NCI-H345 (cell line): ENCODE results near the gene DLX5.
"Not testable (repeated sequence)": the region's sequence is repeated elsewhere in the genome, so short reads cannot be mapped to it uniquely, and the experiment has no call there.

Source experiments
- DNase-seq: peaks from one replicate; lab custom pipeline; 2025; lab: John Stamatoyannopoulos, UW

Gene DLX5

DNA sequence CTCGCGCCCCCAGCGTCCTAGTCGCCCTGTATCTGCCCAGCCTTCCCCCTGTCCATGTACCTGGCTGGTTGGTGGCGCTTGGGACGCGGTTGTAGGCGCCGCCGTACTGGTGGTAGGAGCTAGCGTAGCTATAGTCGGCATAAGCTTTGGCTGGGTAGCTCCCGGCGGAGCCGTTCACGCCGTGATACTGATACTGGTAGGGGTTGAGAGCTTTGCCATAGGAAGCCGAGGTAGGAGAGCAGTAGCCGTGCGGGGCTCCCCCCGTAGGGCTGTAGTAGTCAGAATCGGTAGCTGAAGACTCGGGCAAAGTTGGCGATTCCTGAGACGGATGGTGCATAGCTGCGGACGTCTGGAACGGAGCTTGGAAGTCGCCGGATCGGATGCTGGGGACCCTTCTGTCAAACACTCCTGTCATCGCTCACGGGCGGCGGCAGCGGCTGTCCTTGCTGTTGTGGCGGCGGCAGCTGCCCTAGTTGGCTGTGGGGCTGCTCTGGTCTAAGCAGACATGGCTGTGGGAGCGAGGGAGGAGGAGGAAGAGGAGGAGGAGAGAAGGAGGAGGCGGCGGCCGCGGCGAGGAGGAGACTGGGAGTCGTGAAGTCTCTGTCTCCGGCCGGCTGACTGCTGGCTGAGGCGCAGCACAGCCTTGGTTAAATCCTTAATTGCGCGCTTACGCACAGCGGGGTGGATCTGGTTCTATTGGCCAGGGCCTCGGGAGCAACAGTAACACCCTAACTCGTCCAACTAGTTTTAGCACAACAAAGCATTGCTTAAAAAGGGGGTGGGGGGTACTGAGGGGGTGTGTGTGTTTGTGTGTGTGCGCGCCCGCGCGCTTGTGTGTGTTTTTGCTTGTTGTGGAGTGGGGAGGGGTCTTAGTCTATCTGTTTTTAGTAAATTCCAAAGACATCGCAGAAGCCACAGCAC is at the start of gene DLX5:
TSS of gene DLX5 (minus strand) at position 623 of the 921 bp plus-strand sequence. CDS start at position 415, 208 bp downstream.
- peak; percentile 73 for DNase-seq

DNA sequence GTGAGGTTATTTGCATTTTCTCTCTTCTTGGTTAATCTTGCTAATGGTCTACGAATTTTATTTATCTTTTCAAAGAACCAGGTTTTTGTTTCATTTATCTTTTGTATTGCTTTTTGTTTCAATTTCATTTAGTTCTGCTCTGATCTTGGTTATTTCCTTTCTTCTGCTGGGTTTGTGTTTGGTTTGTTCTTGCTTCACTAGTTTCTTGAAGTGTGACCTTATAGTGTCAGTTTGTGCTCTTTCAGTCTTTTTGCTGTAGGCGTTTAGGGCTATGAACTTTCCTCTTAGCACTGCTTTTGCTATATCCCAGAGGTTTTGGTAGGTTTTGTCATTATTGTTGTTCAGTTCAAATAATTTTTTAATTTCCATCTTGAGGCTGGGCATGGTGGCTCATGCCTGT is 47.4 kb upstream of the DLX5 start:
- not testable (repeated sequence) for DNase-seq

DNA sequence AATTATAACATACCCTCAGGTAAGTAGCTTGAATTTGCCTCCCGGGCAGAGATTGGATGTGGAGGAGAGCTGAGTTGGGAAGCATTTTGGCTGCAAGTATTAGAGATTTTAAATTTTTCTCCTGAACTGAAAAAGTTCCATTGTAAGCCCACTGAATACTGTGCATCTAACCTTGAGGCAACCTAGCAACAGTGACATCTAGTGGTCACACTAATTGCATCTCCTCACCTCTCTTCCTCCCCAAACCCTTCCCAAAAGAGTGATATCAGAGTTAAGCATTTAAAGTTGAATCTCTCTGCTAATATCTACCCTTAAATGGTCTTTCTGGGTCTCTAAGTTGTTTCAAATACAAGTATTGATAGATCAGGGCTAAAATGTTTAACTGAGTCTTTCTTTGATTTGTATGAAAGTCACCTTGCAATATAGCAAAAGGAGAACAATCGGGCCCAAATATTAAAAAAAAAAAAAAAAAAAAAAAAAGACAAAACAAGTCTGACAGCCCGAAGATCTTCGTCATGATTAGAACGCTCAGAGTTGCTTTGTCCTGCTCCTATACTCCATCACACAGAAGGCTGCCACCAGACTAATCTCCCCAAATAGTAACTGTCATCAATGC is 40.4 kb upstream of the DLX5 start:
- peak; percentile 68 for DNase-seq

DNA sequence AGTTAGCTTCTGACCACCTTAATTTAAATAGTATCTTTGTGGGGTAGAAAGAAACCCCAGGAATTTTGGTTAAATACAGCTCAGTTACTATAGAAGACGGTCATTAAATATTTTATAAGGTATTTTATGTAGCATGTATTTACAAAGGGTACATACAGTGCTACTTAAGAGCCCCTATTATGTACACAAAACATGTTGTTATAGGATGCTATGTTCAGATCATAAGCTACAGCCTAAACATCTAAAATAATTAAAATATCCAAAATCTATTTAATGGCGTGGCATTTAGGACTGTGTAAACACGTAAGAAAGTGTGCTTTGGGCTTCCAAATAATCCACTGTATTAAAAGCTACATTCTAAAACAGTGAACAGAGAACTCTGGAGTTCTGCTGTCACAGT is 39.4 kb upstream of the DLX5 start:
- DNase-seq, result no peak

DNA sequence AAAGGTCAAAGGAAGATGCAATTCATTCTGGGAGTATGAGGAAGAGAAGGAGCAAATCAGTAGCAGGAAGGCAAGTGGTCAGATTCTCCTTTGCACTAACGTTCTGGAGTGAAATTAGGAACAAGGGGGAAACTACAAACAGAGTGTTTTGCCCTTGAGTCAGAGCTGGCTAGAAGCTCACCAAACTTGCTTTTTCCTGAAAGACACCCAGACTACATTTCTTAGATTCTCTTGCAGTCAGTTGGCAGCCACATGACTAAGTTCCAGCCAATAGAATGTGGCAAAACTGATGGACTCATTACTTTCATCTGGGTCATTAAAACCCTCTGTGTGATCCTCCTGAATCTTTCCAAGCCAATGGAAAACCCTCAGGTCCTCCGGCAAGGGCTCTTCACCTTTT is 18.6 kb upstream of the DLX5 start:
- no peak for DNase-seq

DNA sequence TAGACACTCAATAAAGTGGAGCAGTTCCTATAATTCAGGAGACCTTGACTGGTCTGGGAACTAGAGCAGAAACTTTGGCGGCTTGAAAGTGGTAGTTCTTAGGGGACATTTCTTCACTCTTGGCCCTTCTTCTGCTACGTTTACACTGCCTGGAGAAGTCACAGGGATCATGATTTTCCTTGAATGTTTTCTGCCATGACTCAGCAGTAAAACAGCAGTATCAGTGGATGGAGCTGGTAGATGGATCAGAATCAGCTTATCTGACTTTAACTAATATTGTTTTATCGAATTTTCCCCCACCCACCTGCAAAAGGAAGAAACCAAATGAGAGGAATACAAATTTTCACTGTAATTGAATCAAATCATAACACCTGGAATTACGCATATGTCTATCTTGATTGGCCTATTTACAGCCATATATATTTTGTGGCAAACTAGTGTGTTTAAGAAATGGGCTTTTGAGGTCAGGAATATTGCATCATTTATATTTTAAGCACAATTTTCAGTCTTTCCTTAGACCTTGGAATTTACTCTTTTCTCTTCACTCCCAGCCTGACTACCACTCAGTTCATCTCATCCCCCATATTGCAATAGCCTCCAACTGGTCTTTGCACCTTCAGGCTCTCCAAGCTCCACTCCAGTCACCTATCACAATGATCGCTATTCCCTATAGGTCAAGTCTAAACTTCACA is 14.9 kb upstream of the DLX5 start:
- no peak for DNase-seq

DNA sequence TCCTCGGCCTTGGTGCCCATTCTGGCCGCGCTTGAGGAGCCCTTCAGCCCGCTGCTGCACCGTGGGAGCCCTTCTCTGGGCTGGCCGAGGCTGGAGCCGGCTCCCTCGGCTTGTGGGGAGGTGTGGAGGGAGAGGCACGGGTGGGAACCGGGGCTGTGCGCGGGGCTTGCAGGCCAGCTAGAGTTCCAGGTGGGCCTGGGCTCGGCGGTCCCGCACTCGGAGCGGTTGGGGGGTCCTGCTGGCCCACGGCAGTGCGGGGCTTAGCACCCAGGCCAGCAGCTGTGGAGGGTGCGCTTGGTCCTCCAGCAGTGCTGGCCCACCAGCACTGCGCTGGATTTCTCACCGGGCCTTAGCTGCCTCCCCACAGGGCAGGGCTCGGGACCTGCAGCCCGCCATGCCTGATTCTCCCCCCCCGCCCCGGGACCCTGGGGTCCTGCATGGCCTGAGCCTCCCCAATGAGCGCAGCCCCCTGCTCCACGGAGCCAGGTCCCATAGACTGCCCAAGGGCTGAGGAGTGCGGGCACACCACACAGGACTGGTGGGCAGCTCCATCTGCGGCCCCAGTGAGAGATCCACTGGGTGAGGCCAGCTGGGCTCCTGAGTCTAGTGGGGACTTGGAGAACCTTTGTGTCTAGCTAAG is 9.7 kb upstream of the DLX5 start:
- not testable (repeated sequence) for DNase-seq

DNA sequence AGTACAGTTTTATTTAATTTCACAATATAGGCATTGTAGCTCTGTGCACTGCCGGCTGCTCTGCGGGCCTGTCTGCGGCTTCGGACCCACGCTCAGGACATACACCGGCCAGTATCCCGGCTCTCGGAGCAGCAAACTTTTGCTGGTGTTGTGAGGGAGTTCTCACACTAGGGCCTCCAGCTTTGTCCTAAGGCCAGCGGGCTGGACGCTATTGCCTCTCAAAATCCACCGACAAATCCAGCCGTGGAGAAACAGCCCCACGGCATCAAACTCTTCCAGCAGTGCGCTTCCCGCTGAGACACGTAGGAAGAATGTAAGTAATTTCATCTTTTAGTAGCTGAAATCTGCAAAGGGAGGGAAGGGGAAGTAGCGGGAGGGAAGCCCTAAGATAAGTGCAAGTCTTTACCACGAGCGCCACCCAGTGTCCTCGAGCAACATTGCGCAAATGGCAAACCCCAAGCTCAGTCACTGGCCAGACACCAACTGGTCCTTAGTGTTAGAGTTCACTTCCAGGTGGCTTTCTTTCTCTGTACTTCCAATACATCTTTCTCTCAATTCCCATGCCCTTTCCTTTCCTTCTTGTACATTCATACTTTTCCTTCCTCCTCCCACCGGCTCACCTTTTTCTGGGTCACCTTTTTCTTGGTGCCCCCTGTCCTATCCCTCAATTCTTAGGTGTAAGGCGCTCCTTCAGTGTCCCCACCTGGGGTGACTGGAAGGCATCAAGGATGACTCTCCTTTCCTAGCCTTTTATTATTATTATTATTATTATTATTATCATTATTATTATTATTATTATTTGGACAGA is 3.0 kb upstream of the DLX5 start:
- DNase-seq, result peak; percentile 82

DNA sequence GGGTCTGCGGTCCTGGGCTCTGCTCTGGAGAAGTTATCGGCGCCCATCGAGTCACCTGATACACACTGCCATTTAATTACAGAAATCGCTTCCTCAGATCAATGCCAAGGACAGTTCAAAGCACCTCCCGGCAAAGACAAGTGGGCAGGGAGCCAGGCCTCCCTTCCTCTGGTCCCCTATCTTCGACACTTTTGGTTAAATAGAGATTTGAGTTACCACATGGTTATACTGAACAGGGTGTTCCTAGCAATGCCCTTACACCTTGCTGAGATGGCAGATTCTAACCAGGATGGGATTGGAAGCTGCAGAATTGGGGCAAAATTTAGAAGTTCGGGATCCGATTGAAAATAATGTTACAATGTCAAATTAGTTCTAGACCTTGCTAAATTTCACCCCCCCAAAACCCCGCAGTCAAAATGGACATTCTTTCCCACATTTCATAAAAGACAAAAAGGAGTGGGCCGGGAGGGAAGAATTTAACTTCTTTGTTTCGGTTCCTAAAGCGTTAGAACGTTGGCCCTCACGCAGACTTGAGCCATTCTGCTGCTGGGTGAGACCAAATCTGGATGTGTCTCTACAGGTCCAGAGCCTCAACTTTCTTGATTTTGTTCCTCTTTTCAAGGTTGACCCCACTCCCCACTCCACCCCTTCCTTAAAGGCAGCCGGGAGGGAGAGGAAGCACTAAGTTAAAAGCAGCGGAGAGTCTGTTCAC is 2.2 kb upstream of the DLX5 start:
- no peak for DNase-seq

DNA sequence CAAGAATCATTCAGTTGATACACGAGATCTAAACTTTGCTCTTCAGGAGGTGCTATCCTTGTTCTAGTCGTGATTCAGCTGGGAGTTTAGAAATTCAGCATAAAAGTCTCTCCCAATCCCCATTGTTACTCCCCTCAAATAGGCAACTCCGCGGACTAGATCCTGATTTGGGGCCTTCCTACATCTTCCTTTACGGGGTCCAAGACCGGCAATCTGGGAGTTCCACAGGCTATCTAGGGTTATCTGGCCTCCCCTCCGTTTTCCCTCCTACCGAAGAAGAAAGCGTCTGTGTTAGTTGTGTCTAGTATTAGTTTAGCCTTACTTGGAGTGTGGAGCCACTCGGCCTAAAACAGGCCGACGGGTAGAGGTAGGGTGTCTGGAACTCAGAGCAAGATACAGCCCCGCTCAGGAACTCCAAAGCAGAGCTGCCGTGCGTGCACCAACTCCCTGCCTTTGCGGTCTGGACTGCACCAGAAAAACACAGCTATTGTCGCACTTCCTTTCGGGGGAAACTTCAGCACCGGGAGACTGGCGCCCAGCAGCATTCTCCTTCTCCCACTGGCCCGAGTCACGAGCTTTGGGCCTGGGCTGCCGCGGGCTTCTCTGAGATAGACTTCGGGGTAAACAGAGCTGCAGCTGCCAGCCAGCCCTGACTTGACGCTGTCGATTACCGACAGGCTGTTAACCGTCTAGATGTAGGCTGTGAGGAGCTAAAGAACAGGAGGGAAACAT is 1.5 kb upstream of the DLX5 start:
- DNase-seq, result no peak

DNA sequence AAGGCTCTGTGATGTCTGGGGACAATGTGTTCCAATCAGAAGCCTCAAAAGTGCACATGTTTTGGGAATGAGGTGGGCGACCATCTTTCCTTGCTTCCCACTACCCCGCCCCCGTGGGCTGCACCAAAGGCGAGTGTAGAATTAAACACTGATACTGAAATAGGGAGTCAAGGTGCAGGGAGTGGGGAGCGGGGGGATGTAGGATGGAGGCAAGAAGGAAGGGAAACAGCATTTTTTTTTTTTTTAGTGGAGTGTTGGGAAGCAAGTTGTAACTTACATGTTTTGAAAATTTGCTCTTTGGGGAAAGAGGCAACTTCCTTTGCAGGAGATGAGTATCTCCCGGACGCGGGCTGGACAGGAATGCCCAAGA is 484 bp upstream of the DLX5 start:
- DNase-seq, result no peak

DNA sequence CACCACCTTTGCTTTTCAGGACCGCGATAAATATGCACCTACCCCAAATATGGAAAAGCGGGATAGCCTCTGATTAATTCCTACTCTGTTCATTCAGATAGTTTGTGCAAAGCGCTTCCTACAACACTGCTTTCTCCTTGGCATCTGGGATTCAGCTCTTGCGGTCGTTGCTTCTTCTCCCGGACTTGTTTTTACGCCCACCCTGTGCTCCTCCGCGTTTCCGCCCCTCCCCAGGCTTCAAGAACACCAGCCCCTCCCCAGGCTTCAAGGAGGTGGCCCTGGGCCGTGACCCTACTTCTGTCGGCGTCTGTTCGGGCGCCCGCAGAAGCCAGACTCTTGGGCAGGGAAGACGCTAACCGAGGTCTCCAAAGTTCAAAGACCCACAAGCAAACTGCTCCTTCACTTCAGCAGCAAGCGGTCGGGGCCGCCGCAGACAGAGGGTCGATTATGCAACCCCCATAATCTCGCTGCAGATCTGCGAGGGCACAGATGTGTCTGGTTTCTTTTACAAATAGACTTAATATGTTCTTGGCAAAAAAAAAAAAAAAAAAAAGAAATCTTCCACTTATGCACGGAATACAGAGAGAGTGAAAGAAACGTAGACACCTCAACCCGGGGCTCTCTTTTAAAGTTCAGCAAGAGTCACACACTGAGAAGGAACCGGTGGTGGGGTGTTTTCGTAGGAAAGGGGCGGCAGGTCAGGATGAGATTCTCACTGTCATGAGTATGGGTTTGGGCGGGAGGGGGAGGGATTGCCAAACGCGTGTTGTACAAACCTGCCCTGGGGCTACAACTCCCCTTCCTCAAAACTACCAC is 1.9 kb downstream of the DLX5 start:
- no peak for DNase-seq

DNA sequence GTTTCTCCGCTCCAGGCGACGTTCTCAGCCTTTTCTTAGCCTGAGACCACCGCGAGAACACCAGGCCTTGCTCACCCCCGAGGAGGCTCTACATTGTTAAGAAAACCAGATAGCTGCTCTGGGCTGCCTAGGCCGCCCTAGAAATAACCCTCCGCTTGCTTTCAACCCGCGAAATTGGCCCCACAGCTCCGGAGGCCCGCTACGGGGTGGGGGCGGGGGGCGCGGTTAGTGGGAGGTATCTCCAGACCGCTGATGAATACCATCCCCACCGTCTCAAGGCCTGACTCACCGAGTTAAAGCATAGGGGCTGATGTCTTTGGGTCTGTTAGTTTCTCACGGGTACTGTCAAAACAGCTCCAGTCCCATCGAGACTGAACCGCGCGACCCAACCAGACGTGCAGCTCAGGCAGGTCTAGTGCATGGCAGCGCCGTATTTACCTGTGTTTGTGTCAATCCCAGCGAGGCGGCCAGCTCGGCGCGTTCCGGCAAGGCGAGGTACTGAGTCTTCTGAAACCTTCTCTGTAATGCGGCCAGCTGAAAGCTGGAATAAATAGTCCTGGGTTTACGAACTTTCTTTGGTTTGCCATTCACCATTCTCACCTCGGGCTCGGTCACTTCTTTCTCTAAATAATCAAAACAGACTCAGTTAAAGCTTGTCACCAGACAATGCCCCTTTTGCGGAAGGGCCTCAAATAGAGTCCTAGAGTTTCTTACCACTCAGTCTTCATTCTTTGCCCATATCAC is 2.7 kb downstream of the DLX5 start:
- no peak for DNase-seq

DNA sequence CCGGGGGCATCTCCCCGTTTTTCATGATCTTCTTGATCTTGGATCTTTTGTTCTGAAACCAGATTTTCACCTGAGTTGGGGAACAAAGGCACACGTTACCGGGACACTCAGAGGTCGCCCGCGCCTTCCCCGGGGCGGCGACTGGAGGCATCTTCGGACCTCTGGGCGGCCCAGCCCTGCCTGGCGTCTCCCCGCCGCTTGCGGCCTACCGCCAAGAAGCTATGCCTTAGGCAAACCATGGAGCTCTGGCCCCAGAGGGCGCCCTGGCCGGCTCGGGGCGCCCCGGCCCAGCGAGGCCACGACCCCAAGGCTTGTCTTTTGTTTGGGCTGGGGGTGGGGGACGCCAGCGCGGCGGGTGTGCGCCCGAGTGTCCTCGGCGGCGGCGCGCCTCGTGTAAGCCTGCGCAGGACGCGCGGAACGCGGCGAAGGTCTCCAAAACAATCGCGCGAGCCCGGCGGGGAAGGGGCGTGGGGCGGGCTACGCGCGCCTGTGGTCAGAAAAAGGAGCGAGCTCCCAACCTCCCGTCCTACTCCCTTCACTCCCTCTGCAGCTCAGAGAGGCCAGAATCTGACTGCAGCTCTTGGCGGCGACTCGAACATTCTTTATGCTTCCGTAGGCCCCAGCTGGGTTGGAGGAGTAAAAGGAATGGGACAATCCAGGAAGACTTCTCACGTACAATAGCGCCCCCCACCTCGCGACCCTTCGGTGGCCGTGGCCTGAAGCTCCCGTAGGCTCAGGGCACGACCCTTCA is 3.5 kb downstream of the DLX5 start:
- no peak for DNase-seq

DNA sequence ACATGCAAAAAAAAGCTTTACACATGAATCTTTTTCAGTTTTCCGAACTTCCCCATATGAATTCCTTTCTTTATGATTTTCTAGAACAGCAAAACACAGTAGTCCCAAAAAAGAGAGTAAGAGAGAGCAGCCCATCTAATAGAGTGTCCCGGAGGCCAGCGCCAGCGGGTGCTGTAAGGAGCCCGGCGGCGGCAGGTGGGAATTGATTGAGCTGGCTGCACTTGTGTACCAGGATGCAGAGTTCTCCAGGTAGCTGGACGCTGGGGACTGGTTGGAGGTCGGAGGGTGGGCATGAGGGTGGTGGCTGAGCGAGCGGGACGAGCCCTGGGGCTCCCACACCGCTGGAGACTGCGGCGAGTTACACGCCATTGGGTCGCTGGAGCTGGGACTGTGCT is 4.0 kb downstream of the DLX5 start:
- no peak for DNase-seq

DNA sequence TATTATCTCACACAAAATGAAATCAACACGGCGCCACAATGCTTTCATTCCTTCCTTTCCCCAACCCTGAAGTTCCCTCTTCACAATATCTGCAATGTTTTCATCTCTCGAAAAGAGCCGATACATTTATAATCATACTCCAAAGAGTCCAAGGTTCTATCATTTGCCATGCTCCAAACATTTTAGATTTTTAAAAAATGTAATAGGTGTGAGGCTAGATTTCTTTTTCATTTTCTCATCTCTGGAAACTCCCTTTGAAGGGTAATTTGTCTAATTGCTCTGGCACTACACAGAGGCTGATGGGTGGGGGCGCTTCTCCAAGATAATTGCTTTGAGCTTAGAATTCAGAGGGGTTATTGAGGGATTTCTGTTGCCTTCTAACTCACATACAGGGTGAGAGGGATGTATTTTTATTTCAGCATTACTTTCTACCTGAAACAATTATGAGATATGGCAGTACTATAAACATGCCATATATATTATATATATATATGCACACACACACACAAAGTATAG is 4.9 kb downstream of the DLX5 start:
- no peak for DNase-seq

DNA sequence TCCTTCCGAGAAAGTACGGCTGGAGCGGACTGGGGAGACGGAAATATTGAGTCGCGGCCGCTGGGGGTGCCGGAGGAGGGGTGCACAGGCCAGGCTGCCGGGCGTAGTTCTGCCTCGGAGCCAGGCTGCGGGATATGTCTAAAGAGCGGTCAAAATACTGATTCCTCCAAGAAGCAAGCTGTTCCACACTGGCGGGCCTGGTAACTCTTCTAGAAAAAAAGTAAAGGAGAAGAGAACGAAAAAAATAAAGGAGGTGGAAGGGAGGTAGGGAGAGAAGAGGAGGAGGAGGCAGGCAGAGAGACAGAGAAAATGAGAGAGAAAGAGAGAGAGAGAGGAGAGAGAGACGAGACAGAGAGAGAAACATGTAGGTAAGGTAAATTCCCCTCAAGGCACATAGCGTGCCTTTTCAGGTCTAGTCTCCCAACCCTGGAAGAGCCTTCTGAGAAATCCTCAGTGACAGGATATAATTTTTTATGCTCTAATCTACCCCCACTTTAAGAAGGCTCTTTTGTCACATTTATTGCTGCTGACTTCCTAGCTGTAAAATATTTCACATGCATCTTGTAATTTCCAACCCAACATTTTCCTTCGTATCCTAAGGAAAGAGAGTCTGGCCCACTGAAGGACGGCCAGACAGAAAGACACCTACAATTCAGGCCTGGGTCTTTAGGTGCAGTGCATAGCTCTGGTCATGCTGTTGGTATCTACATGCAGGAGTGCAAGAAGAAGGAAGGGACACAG is 5.7 kb downstream of the DLX5 start:
- no peak for DNase-seq
